GM18526 (cell line): ENCODE data around the gene SREK1.

Source experiments
- POLR2A ChIP-seq: IDR thresholded peaks from 3 replicates; pipeline ENCODE4 v1.6.1; 2011; ENCODE audit not compliant: insufficient read length; ENCODE audit errors: extremely low read depth

Gene SREK1

DNA sequence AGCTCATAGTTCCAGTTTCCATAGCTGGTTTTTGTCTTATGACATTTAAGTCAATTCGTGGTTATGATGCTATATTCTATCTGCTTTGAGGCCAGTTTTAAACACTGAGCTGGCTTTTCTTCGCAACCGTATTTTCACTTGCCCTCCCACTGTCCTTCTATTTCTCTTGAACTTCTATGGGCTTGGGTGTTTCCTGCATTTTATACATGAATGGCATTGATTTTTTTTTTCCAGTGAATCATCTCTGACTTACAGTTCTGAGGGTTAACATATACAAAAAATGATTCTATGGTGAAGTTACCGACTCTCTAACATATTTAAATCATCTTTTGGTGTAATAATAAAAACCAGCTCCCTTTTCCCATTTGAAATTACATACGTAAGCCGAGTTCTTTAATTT is 88.2 kb downstream of the SREK1 start:
- no peak for TF ChIP-seq POLR2A

DNA sequence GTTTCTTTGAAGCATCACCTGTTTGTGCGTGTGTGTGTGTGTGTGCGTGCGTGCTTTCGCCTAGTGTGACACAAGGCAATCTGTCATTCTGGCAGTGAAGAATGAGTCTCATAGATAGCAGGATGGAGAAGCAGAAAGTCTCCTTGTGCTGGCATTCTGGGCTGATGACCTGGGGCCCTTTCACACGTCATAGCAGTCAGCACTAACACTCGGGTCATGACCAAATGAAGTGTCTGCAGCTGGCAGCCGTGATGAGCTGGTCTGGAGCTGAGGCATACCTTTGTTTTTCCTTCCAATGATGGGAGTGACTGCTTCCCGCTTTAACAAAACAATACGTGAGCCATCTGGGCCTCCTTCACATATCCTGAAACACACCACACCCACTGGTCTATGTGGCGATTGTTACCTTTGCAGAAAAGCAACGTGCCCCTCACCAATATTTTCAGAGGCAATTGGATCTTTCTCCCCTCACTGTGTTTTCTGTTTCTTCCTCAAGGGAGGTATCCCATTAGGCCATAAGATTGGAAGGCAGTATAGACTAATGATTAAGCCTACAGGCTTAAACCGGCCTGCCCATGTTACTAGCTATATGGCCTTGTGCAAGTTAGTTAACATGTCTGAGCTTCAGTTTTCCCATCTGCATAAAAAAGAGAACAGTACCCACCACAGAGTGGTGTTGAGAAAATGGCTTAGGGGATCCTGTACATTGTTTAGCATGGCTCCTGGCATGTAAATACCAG is 88.8 kb downstream of the SREK1 start:
- no peak for TF ChIP-seq POLR2A
